NCI-H2107 (cell line): Measurements from ENCODE around the gene SPATC1L.
A peak's percentile ranks its signal among the peaks of the same experiment; 100 is the strongest.
"Not testable (repeated sequence)": the region's sequence is repeated elsewhere in the genome, so short reads cannot be mapped to it uniquely, and the experiment has no call there.

ENCODE experiments used
- DNase-seq: peaks from one replicate; lab custom pipeline; 2025; lab: John Stamatoyannopoulos, UW

The SPATC1L gene

GRCh38 chr21:46214478-46215340, 30.4 kb upstream of the SPATC1L start:
- DNase-seq: no peak

- no peak for DNase-seq
Measured at GRCh38 chr21:46213620-46214286, 29.5 kb upstream of the SPATC1L start.

- no peak for DNase-seq
Measured at GRCh38 chr21:46212721-46213484, 28.6 kb upstream of the SPATC1L start.

- DNase-seq: no peak
Measured at GRCh38 chr21:46211786-46212720, 27.8 kb upstream of the SPATC1L start.

DNA sequence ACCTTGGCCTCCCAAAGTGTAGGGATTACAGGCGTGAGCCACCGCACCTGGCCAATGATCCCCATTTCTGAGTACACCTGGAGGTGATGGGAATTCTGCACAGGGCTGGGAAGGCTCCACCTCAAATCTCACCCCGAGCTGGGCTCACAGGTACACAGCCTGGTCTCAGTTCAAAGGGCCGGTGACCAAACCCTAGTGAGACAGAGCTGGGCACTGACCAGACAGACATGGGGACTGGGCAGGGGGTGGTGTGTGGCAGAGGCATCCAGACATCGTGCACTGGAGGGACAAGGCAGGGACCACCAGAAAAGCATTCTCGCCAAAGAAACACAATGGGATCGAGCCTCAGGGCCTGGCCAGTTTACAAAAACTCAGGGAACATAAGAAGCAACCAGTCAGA, 27.1 kb upstream of the SPATC1L start:
- DNase-seq: no peak

GRCh38 chr21:46210378-46211136, 26.3 kb upstream of the SPATC1L start:
- no peak for DNase-seq

GRCh38 chr21:46208761-46209721, 24.8 kb upstream of the SPATC1L start:
- DNase-seq: no peak

DNA sequence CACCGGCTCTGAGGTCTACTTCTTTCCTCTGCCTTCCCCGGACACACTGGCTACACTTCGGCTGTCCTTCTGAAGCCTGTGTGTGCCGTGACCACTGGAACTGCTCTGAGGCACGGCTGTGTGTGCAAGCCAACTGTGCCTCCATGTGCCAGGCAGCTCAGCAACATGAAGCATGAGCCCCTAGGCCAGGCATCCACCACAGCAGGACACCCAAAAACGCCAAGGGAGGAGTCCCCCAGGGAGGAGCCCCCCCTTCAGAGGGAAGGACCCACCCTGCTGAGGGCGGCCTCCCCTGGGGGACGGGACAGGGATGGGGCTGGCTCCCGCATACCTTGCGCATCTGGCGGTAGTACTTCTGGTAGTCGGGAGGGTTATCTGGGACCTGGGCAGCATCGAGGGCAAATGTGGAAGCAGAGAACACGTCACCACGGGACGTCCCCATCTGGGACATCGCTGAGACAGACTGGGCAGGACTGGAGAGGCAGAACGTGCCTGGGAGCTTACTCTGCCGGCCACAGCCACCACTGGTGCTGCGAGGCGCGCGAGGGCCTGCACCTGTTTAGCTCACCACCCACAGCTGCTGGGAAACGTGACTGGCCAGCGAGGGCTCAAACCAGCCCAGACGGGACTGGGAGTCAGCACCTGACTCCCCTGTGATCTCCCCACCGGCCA, 23.8 kb upstream of the SPATC1L start:
- DNase-seq: no peak

DNA sequence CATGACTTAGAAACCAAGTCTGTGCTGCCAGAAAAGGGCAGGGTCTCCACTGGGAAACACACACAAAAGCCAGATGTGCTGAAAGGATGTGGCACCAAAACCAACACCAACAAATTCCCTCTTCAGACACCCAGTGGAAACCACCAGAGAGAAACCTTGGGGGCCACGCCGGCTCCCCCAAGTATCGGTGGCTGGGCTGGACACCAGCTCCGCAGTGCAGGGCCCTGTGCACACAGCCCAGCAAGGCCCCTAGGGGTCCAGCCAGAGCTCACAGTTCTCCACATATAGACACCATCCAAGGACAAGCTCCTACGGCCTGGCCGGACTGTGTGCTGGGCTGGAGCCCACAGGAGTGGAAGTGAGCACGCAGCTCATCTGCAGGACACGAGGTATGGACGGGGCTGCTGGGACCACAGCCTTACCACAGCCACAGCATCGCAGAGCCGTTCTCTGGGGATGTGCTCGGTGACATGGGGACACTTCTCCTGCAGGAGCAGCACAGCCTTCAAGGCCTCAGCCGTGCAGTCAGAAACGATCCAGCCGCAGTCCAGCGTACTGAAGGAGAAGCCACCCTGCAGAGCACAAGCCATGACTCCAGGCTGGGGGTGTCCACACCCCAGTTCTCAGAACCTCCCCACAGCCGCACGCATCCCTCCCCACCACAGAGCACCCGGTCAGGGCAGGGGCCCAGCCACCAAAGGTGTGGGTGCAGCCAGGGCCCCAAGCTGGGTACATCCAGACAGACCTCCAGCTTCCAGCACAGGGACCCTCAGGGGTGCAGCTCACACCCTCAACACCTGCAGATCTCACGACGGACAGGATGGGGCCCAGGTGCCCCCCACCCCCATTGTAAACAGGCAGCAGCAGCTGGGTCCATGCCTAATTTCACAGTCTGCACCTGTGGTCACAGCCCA, 23.0 kb upstream of the SPATC1L start:
- DNase-seq: no peak

DNA sequence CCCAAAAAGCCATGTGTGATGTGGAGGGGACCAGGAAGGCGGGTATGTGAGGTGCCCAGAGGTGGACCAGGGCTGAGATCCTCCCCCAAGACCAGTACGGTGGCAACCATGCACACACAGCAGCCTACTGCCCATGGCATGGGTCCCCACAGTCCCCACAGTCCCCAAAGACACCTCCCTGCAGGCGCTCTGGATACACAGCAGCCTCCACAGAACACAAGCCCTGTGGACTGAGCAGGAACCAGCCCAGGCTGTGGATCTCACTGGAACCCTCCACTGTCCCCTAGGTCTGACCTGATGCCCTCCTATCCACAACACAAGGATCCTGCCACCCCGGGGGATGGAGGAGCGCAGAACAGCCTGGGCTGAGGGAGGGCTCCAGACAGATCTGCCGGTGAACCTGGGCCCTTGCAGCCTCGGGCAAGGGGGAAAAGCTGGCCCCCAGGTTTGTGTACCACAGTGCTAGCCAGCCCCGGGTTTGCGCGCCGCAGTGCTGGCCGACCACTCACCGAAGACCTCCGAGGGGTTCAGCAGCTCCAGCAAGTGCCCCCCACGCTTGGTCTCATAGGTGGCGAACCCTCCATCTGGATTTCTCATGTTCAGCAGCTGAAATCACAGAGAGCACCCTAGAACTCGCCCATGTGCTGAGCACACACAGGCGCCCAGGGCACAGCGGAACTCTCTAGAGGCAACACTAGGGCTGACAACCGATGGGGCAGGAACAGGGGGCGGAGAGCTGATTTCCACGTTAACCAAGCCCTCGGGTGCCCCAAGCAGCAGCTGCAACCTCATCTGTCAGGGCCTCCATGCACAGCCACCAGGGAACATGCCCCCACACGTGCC, 22.1 kb upstream of the SPATC1L start:
- no peak for DNase-seq

DNA sequence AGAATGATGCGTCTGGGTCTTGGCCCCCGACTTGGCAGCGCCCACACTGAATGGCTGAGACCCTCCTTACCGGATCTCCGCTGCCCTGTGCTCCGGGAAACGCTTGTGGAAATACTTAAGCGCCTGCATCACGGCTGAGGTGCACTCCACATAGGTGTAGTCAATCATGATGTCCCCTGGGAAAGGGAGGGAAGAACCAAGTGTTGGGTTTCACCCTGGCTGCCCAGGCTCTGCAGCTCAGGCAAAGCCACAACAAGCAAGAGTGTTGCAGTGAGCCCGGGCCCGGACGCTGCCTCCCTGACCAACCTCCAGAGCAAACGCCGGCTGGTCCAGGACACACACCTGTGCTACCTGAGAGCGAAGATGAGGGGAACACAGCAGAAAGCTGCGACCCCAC, 21.5 kb upstream of the SPATC1L start:
- DNase-seq: peak; percentile 86

- DNase-seq: peak; percentile 72
Measured at GRCh38 chr21:46205166-46205565, 20.9 kb upstream of the SPATC1L start.

DNA sequence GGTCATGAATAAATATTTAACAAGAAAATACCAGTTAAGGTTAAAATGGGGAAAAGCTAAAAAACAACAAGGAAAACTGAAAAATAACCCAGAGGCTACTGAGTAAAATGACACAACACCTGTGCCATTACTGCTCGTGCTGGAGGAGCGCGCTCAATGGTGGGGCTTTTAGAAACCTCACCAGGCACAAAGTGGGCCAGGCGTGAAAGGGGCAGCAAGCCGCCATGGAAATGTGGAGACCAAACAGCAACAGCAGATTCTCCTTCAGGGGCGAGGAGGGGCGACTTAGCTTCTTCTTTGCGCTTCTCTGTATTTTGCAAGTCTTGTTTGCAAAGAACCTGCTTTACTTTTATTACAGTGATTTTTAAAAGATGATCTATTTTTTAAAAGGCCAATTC, 18.9 kb upstream of the SPATC1L start:
- DNase-seq: no peak

GRCh38 chr21:46202592-46203202, 18.4 kb upstream of the SPATC1L start:
- no peak for DNase-seq

GRCh38 chr21:46200877-46201803, 16.9 kb upstream of the SPATC1L start:
- DNase-seq: not testable (repeated sequence)
